HUES6 (cell line): ENCODE results near the gene GRIP2.

Source experiments
- H3K27ac ChIP-seq: 2 replicates; pipeline ENCODE4 v1.7.0; 2013; ENCODE audit warnings: low read depth, mild to moderate bottlenecking, low read length, inconsistent platforms
- H3K27me3 ChIP-seq: 2 replicates; pipeline ENCODE4 v1.6.1; 2013; ENCODE audit warnings: low read length; ENCODE audit not compliant: control insufficient read depth, insufficient read depth
- H3K36me3 ChIP-seq: 2 replicates; pipeline ENCODE4 v1.6.1; 2013; ENCODE audit warnings: low read length; ENCODE audit not compliant: control insufficient read depth, insufficient read depth
- H3K4me1 ChIP-seq: 2 replicates; pipeline ENCODE4 v1.6.1; 2013; ENCODE audit warnings: low read length; ENCODE audit not compliant: control insufficient read depth, insufficient read depth
- H3K4me3 ChIP-seq: 2 replicates; pipeline ENCODE4 v1.5.1; 2013; ENCODE audit warnings: low read depth, low read length
- H3K9ac ChIP-seq: one replicate; pipeline ENCODE4 v1.6.1; 2013; ENCODE audit warnings: mild to moderate bottlenecking, low read length
- H3K9me3 ChIP-seq: 2 replicates; pipeline ENCODE4 v1.6.1; 2013; ENCODE audit warnings: low read depth, low read length; ENCODE audit not compliant: control insufficient read depth, insufficient read depth

The GRIP2 gene

DNA sequence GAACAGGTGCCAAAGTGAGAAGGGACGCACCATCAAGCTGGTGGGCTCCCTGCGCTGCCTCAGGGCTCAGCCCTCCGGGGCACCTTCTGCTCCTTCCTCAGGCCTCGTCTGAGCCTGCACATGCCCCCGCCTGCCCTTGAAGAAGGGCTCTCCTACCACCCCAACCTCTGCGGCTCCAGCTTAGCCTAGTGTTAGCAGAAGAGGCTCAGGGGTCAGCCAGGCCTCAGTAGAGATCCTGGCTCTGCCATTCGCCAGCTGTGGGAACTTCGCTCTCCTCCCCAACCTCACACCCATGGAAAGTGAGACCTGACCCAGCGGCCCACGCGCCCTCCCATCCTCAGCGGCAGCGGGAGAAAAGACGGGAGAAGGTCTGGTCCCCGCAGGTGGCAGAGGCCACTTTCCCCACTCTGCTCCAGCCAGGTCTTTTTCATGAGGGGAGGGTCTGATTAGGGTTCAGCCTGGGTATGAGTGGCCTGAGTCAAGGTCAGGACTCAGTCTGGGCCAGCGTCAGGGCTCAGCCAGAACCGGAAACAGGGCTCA lies 8.2 kb downstream of the GRIP2 start:
- Histone ChIP-seq H3K9me3 (0 out of 2 replicates have a peak, but pooled peaks cover 4% of the 10 kb centered on the region), H3K27ac (no peak overlapping the region), H3K27me3 (no peaks in the 10 kb centered on the region), H3K9ac (no peak overlapping the region), H3K4me1 (peaks cover 45% of the 10 kb centered on the region), H3K36me3 (no peaks in the 10 kb centered on the region), H3K4me3 (no peak overlapping the region)

DNA sequence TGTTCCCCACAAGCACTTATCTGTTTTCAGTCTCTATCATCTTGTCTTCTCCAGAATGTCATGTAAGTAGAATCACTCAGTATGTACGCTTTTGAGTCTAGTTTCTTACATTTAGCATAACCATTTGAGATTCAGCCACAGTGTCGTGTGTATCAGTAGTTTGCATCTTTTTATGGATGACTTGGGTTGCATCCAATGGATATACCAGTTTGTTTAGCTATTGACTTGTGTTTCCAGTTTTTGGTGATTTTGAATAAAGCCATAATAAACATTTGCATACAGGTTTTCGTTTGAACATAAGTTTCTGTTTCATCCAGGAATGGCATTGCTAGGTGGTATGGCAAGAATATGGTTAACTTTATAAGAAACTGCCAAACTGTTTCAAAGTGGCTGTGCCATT lies 12.1 kb downstream of the GRIP2 start:
- H3K4me1 ChIP-seq, result peaks cover 48% of the 10 kb centered on the region
- no peak overlapping the region for H3K4me3 ChIP-seq
- H3K9me3 ChIP-seq, result 0 out of 2 replicates have a peak, but pooled peaks cover 4% of the 10 kb centered on the region
- no peak overlapping the region for H3K27ac ChIP-seq
- no peak overlapping the region for H3K9ac ChIP-seq
- H3K36me3 ChIP-seq, result no peaks in the 10 kb centered on the region
- H3K27me3 ChIP-seq, result no peaks in the 10 kb centered on the region

DNA sequence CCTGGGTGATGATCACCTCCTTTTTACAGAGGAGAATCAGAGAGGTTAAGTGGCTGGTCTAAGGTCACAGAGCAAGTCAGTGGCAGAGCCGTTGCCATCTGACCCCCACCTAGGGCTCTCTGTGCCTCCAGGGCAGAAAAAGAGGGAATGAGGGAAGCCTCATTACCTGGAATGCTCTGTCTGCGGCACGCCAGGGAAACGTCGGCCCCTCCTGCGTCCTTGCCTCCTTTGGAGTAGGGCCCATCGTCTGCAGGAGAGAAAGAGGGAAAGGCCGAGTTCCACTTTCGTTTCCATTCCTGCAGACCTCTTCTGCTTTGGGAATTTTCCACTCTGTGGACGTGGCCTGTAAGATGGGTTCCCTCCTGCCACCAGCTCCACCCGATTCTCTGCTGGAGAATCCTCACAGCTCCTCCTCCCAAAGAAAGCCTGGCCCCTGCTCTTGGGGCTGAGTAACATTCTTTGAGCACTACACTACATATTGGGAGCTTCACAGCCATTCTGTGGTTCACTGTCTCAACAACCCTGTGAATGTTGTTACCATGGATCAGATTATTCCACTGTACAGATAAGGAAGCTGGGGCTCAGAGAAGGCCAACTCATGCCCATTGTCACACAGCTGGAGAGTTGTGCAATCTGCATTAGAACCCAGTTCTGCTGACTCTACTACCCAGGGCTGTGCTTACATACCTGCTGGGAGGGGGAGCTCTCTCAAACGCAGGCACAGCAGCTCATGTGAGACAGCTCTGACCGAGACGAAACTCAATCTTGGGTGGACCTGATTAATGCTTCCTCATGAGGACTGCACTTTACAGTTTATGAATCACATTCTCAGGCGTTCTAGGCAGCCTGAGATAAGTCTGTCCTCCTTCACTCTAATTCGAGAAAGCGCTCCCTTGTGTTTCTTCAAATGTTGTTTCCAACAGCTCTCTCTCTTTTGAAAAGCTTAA lies 14.2 kb downstream of the GRIP2 start:
- Histone ChIP-seq H3K27me3 (no peaks in the 10 kb centered on the region), H3K4me3 (no peak overlapping the region; the same call in 1 of the 2 replicates), H3K27ac (no peak overlapping the region), H3K36me3 (no peaks in the 10 kb centered on the region), H3K4me1 (peaks cover 34% of the 10 kb centered on the region), H3K9me3 (0 out of 2 replicates have a peak, but pooled peaks cover 4% of the 10 kb centered on the region), H3K9ac (no peak overlapping the region)

DNA sequence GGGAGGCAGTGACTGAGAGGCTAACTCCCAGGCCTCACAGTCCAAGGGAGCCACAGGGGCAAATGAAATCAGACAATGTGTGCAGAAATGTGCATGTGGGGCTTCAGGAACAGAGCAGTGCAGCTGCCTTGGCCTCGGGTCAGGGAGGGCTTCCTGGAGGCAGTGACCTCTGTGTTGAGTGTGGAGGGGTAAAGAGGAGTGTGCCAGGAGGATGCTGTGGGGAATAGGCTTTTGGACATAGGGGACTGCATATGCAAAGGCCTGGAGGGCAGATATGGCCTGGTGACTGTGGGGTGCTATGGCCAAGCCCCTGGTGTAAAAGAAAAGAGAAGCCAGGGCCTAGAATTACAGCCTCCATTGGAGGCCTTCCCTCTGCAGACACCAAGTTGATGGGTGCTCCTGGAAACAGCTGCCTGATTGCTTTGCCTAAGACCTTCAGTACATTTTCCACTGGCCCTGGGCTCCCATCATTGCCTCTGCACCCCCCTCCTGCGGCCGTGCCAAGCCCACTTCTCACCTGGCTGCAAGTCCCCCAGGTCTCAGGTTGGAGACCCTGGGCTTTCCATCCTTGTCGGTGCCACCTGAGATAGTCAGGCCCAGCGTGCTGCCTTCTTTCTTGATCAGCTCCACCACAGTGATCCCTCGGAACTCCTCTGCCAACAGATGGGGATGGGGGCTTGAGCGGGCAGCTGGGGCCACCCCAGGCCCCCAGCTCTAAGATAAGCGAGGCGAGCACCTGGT lies 15.1 kb downstream of the GRIP2 start:
- H3K4me1 ChIP-seq, result peaks cover 34% of the 10 kb centered on the region
- no peak overlapping the region for H3K9ac ChIP-seq
- no peak overlapping the region; the same call in 1 of the 2 replicates for H3K4me3 ChIP-seq
- H3K27ac ChIP-seq, result no peak overlapping the region
- H3K27me3 ChIP-seq, result no peaks in the 10 kb centered on the region
- H3K36me3 ChIP-seq, result no peaks in the 10 kb centered on the region
- 0 out of 2 replicates have a peak, but pooled peaks cover 4% of the 10 kb centered on the region for H3K9me3 ChIP-seq

DNA sequence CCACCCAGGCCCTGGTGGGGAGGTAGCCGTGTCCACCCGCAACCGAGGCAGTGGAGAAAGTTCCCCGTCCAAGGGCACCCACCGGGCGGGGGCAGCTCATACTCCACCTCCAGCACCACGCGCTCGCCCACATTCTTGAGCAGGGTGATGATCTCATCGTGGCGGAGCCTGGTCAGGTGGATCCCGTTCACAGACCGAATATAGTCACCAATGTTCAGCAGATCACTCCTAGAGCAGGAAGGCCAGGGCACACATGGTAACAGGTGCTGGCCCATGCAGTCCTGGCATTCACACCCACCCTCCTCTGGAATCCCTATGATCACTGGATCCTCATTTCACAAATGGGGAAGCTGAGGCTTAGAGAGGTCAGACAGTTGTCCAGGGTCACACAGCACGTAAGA lies 15.8 kb downstream of the GRIP2 start:
- no peak overlapping the region for H3K9ac ChIP-seq
- H3K36me3 ChIP-seq, result no peaks in the 10 kb centered on the region
- no peak overlapping the region for H3K27ac ChIP-seq
- H3K27me3 ChIP-seq, result no peaks in the 10 kb centered on the region
- no peaks in the 10 kb centered on the region for H3K9me3 ChIP-seq
- peaks cover 34% of the 10 kb centered on the region for H3K4me1 ChIP-seq
- H3K4me3 ChIP-seq, result no peak overlapping the region

DNA sequence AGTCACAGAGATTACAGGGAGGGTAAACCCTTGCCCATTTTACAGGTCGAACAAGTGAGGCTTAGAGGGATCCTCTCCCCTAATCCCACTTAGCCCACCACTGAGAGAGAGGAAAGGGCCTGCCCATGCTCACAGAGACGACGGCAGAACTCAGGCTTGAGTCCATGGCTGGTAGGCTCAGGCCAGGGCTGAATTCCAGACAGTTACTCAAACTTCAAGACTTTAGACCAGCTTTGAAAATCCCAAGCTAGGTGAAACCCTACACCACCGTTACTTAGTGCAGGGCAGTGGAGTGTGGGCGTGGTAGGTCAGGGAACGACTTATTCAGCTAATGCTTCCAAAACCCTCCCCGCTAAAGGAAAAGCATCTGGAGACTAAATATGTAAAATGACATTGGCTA lies 16.4 kb downstream of the GRIP2 start:
- no peaks in the 10 kb centered on the region for H3K36me3 ChIP-seq
- peaks cover 34% of the 10 kb centered on the region for H3K4me1 ChIP-seq
- H3K9ac ChIP-seq, result no peak overlapping the region
- no peaks in the 10 kb centered on the region for H3K9me3 ChIP-seq
- no peak overlapping the region for H3K27ac ChIP-seq
- H3K27me3 ChIP-seq, result no peaks in the 10 kb centered on the region
- H3K4me3 ChIP-seq, result no peak overlapping the region

DNA sequence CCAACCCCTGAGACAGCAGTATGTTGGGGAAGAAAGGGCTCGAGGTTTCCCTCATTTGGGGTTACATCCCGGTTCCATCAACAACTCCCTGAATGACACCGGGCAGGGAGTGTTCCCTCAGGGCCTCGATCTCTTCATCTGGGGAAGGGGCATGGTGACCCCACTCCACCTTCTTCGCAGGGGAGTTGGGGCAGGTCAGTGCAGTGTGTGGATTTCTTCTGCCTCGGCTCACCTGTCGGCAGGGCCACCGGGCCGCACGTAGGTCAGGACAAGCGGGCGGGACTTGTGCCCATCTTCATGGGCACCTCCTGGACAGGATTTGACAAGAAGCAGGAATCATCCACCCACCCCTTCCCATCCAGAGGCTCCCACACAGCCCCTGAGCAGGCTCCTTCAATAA lies 17.4 kb downstream of the GRIP2 start:
- Histone ChIP-seq H3K4me3 (no peak overlapping the region), H3K9me3 (no peaks in the 10 kb centered on the region), H3K27me3 (no peaks in the 10 kb centered on the region), H3K4me1 (peaks cover 34% of the 10 kb centered on the region), H3K36me3 (no peaks in the 10 kb centered on the region), H3K9ac (no peak overlapping the region), H3K27ac (no peak overlapping the region)

DNA sequence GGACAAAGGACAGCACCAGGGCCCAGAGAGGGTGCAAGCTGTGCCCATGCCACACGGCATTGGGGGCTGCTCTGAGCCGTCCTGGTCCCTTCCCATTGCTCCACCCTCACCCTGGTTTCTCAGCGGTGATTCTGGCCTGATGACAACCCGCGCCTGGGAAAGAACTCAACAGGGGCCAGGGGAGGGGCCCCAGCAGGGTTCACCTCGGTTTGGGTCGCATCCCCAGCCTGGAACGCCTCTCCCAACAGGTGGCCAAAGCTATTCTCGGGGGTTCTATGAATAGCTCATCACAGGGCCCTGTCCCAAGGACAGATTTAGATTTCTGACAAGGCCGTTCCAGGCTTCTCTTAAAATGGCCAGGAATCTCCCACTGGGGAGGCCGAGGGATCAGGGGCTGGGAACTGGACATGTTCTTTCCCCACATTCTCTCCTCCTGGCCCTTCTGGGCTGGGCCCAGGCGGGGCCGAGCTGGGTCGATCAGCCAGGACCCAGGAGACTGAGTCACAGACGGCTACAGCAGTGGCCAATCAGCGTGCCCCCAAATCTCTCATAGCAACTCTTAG lies 17.9 kb downstream of the GRIP2 start:
- no peak overlapping the region for H3K4me3 ChIP-seq
- no peaks in the 10 kb centered on the region for H3K27me3 ChIP-seq
- no peaks in the 10 kb centered on the region for H3K36me3 ChIP-seq
- H3K9me3 ChIP-seq, result no peaks in the 10 kb centered on the region
- no peak overlapping the region for H3K9ac ChIP-seq
- H3K27ac ChIP-seq, result no peak overlapping the region
- peaks cover 34% of the 10 kb centered on the region for H3K4me1 ChIP-seq

DNA sequence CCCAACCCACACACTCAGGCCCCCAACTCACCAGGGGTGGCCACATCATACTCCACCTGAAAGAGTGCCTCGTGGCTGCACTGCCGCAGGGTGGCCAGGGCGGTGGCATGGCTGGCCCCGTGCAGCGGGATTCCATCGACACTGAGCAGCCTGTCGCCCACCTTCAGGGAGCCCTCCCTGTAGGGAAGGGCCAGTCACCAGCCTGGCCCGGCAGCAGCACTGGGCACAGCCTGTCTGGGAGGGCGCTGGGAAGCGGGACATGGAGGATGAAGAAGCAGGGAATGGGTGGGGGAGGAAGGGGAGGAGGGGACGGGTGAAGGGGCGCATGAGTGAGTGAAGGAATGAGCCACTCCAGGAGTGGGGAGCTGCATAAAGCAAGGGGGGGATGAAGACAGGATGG lies 18.5 kb downstream of the GRIP2 start:
- peaks cover 28% of the 10 kb centered on the region for H3K4me1 ChIP-seq
- no peak overlapping the region for H3K27ac ChIP-seq
- no peak overlapping the region for H3K9ac ChIP-seq
- no peak overlapping the region for H3K4me3 ChIP-seq
- no peaks in the 10 kb centered on the region for H3K27me3 ChIP-seq
- H3K36me3 ChIP-seq, result no peaks in the 10 kb centered on the region
- H3K9me3 ChIP-seq, result no peaks in the 10 kb centered on the region

DNA sequence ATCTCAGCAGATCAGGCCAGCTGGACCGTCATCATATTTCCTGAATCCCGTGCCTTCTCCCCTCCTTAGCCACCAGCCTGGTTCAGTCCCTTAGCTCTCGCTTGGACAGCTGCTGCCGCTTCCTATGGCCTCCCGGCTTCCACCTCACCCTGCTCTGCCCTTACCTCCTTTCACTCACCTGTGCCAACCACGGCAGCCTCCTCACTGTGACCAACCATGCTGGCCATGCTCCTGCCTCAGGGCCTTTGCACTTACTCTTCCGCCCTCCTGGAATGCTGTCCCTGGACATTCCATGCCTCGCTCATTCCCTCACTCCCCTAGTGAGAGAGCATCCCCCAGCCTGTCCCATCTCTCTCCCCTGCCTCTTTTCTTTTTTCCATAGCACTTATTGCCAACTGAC lies 19.2 kb downstream of the GRIP2 start:
- H3K9ac ChIP-seq, result no peak overlapping the region
- no peak overlapping the region for H3K4me3 ChIP-seq
- no peak overlapping the region for H3K27ac ChIP-seq
- H3K4me1 ChIP-seq, result peaks cover 22% of the 10 kb centered on the region
- no peaks in the 10 kb centered on the region for H3K9me3 ChIP-seq
- H3K27me3 ChIP-seq, result no peaks in the 10 kb centered on the region
- H3K36me3 ChIP-seq, result no peaks in the 10 kb centered on the region
